ENCODE results near the gene NISCH.

GRCh38 chr3:52440671-52441070 lies 14.7 kb upstream of the NISCH start:
- TF ChIP-seq, protein P1, sequence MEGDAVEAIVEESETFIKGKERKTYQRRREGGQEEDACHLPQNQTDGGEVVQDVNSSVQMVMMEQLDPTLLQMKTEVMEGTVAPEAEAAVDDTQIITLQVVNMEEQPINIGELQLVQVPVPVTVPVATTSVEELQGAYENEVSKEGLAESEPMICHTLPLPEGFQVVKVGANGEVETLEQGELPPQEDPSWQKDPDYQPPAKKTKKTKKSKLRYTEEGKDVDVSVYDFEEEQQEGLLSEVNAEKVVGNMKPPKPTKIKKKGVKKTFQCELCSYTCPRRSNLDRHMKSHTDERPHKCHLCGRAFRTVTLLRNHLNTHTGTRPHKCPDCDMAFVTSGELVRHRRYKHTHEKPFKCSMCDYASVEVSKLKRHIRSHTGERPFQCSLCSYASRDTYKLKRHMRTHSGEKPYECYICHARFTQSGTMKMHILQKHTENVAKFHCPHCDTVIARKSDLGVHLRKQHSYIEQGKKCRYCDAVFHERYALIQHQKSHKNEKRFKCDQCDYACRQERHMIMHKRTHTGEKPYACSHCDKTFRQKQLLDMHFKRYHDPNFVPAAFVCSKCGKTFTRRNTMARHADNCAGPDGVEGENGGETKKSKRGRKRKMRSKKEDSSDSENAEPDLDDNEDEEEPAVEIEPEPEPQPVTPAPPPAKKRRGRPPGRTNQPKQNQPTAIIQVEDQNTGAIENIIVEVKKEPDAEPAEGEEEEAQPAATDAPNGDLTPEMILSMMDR (IDR thresholded peaks at IDR 0.05): no peak
- TF ChIP-seq EZH2 (IDR thresholded peaks at IDR 0.05; ENCODE audit: borderline replicate concordance, insufficient read depth, low read depth, low read length, poor library complexity, severe bottlenecking): no peak
